Tongue (tissue), 2 donors: Measurements from ENCODE around the gene JARID2. TPM values are rescaled to one million over a fixed set of nuclear protein-coding genes. Genes with fewer than 3 reads are reported as not detected.
A peak's percentile ranks its signal among the peaks of the same experiment; 100 is the strongest.

ENCODE experiments used
- DNase-seq: peaks from one replicate; pipeline ENCODE4 v3.0.0-alpha.2; 2015
- total RNA-seq: library from RNA; depleted of rRNA; stranded (reverse); fragments of >200 nt; gene quantifications from one replicate; pipeline ENCODE4 v1.2.3, GENCODE V29; 2014

The JARID2 gene
- total RNA-seq, 1 donor from 2014 or later: 18.2 TPM

DNA sequence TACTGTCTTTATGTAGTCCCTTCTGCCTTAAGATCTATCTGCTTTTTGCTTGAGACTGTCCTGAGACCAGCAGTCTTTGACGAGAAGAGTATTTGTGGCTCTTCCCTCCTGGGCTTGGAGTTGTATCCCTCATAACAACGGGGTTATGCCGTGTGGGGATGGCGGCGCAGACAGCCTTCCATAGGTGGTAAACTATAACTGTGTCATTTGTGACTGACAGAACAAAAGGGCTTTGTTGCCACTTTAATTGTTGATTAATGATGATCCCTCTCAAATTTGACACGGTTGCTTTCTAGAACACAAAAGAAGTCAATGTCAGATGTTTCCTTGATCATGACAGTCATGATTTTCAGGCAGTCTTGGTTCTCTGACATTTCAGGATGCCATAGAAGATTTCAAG lies 196.6 kb downstream of the JARID2 start:
- no peak for DNase-seq

DNA sequence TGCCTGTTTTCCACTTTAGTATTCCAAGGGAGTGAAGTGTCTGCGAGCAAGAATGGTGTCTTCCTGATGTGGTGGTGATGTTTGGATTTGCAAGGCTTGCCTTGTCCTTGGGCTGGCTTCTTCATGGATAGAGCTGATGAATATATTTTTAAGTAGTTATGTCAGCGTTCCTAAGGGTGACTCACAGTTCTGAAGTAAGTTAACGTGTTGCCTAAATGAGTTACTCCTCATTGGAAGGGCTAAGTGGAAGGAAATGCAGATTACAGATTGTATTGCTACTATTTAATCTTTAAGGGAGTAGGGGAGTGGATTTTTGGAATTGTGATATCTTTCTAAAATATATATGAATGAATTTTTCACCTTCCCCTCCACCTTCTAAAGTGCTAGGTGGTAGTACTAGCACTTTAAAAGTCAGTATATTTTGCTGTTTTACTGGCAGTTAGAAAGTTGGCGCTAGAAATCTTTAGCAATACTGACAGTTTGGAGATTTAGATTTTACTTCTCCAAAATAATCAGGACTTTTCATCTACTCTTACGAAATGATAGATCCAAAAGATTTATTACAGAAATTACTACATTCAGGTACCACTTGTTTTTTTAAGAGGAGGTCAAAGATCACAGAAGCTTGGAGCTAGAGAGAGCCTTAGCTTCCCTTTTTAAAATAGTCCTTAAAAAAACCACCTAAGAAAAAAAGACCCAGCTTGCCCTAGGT lies 197.4 kb downstream of the JARID2 start:
- DNase-seq: no peak

DNA sequence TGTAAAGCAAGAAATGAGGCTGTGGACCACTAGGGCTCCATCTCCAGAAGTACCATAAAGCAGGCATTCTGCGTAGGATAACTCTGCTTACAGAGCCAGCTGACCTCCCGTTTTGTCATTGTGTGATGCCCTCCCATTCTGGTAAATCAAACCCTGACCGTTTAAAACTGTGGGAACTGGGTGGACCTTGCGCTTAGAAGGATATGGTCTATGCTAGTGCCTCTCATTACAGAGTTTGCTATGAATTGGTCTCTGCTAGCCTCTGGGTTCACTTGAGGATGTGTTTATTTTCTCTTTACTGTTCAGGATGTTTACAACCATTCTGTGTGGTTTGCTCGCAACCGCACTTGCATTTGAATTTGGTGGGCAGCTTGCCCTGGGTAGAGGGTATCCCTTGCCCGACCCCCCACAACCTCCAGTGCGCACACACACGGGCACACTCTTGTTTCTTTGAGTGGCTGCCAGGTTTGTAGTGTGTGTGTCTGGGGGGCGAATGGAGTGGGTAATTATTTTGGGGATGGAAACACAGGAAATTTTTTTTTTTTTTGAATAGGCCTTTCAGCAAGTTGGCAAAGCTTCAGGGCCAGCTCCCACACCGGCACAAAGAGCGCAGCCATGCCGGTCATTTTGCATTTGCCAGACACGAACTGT lies 198.3 kb downstream of the JARID2 start:
- DNase-seq: peak; percentile 72

DNA sequence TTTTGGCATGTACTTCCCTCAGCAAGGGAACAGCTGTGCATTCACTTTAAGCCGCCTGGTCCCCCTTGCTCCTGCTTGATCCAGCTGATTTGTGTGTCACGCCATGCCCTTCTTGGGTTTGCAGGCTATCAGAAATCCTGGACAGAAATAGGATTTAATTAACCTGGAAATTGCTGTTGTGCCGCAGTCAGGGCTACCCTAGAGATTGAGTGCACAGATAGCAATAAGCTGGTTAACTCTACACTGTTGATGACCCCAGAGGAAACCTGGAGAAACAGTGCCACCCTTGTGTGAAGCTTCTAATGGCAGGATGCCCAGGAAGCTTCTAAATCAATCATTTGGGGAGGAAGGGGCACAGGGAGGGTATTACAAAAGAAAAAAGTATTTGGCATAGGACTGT lies 199.0 kb downstream of the JARID2 start:
- DNase-seq: peak; percentile 80

DNA sequence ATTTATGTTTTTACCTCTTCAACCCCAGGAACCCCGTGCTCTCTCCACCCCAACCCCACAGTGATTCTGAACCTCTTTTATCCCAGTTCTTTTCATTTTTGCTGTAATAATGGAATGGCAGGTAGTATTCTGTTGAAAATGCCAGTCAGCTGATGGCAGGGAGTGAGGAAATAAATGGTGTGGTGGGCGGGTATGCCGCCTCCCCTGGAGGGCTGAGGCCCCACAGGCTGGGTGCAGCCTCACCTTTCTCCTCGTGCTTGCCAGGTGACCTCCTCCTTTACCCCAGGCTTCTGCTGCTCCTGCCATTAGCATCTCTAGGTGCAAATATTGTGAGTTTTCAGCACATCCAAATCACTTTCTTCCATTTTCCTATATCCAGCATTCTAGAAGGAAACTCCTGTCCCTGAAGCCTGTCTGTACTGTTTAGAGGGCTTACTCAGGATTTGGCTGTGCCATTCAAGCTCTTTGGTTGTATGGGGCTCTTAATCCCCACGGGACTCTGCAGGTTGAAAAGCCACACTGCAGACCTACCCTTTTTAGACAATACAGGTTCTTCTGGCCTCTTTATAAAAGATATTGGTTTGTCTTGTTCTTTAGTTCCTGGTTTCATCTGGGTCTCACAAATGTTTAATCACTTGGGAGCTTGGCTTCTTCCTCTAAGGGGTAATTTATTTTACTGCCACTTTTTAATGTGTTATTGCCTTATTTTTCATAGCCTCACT lies 201.8 kb downstream of the JARID2 start:
- DNase-seq: no peak

DNA sequence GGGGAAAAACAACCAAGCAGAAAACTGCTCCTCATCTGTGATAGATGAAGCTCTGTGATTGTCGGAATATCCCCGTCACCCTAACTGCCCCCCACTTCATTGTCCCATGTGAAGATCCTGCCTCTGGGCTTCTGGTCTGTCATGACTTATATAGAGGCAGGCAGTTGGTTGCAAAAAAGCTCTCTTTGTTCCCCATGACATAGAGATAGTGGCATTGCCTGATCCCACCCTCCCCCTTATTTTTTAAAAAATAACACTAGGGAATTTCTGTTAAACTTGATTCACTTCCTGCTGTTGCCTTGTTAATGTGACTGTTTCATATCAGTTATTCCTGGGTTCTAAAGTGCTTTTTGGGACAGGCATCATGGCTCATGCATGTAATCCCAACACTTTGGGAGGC lies 203.1 kb downstream of the JARID2 start:
- no peak for DNase-seq

DNA sequence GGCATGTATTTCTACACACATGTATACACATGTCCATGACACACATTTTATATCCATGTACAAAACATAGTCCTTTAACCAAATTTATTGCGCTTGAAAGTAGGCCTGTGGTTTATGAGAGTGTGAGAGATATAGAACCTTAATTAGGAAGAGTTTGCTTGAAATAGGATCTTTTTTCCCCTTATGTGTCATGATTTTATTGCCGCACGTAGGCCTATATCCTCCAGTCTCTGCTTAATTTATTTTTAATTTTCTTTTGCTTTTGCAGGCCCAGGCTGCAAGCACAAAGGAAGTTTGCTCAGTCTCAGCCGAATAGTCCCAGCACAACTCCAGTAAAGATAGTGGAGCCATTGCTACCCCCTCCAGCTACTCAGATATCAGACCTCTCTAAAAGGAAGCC lies 205.9 kb downstream of the JARID2 start:
- no peak for DNase-seq

DNA sequence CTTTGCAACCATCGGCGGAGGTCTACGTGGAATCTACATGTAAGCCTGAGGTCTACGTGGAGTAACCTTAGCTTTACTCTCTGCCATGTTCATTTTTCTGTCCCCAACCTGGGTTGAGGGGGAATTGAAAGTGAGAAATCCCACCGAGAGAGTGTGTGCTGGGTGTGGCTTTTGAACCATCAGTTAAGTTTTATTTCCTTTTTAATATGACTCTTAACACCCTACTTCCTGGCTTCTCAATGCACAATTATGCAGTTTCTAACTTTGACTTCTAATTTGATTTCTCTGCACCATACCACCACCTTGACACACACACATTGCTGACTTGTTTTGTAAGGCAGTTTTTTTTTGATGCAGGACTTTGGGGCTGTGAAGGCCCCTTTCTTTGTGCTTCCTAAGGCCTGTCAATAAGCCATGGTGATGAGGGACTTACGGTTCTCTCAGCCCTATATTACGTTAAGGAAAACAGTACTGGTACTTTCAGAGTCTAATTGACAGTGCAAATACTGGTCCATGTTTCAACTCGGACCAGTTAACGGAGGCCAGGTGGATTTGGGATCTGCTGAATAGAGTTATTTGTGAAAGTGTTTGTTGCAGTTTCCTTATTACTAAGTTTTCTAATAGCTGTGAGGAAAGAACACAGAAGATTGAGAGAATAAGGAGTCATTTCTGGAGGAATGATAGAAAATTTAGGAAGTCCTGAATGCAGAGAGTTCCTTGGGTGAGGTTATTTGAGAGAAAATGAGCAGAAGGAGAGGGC lies 206.5 kb downstream of the JARID2 start:
- DNase-seq: no peak

DNA sequence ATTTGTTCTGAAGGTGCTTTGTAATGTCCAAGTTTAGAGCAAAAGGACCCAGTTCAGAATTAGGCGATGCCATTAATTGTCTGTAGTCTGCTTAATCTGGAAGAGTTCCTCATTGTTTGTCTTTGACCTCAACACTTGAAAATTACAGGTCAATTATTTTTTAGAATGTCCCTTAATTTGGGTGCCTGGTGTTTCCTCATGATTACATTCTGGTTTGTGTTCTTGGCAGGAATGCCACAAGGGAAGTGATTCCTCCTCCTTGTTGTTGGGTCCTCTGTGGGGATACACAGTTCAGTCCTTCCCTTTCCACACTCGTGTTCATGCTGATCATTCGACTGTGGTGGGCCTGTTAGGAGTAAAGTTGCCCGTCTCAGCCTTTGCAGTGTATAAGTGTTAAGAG lies 207.3 kb downstream of the JARID2 start:
- no peak for DNase-seq

DNA sequence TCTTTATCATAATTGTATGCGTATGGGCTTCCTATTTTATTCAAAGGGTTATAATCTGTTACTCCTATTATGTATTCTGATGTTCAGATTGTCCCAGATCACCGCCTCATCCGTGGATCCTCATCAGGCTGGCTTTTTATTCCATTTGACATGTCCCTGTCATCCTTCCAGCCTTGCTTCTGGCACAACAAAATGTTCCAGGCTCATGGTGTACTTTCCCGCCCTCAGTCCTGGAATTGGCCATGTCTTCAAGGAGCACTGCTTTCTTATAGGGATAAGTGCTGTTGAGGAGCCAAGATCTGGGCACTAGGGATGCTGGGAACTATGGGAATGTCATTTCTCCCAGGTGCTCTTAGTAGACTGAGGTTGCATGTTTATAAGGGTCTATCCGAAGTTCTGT lies 207.8 kb downstream of the JARID2 start:
- DNase-seq: no peak

DNA sequence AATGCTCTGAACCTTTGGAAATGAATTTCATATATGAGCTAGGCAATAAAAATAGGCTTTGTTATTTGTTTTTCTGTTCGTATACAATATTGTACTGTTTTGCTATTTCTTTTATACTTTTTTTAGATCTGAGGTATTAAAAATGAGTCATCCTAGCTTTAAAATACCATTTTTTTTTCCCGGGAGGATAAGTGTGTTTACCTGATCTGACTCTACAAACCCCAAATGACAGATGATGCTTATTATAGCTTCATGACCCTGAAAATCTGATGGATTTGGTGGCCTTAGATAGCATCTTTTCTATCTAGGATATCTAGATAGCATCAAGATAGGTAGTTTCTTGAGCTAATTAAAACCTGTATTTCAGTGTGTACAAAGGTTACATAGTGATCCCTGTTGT lies 210.6 kb downstream of the JARID2 start:
- DNase-seq: no peak

DNA sequence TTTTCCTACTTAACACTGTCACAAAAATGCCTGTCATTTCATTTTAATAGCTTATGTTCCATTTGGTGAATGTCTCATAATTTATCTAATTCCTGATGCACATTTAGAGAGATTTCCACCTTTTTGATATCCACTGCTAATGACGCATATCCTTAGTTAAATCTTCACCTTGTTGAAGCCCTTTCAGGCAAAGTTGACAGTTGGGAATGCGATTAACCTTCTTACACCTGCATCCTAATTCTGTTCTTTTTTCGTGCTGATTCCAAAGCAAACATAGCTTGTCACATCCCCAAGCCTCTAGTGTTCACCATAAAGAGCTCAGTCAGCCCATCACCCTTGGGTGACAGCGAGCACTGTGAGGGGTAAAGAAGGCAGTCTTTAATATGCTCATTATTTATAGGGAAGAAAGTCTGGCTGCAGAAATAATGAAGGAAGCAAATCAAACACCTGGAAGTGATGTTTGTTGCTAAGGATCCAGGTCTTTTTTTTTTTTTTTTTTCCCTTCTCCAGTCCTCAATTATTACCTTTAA lies 211.3 kb downstream of the JARID2 start:
- no peak for DNase-seq

DNA sequence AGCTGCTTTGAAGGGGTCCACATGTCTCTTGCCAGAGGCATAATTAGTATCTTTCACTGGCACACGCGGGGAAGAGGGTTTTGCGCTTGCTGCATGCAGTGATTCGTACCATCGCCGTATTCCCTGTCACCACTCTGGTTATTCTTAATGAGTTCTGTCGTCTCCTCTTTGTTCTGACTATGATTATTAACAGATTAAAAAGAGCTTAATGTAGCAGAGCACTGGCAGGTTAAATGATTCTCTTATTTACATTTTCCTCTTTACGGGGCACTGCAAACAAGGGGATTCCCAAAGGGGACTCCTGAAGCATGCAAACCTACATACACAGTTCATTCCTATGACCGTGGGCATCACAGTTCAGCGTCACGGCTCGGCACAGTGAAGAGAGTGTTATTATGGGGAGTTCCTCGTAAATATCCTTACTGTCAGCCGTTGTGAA lies 212.2 kb downstream of the JARID2 start:
- no peak for DNase-seq

DNA sequence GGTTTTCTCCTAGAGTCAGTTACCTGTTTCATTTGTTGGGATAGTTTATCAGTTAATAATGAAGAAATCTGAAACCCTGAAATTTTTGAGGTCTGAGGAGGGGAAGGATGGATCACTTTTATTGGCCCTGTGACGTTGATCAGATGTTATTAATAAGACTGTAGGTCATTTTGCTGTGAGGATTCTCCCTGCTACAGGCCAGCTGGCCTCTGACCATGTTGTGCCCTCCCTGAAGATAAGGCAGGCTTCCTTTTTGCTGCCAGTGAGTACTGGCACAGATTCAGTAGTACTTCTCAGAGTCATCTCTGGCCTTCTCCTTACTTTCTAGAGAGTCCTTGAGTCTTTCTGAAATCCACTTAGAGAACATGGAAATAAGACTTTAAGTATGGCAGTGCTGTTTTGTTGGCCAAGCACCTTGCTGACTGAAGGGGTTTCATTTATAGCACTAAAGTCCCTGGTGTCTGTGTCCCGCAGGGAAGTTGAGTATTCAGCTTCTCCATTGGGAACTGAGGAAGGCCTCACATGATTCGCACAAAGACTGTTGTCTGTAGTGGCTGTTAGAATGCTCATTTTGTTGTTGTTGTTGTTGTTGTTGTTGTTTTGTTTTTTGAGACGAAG lies 214.3 kb downstream of the JARID2 start:
- DNase-seq: no peak

DNA sequence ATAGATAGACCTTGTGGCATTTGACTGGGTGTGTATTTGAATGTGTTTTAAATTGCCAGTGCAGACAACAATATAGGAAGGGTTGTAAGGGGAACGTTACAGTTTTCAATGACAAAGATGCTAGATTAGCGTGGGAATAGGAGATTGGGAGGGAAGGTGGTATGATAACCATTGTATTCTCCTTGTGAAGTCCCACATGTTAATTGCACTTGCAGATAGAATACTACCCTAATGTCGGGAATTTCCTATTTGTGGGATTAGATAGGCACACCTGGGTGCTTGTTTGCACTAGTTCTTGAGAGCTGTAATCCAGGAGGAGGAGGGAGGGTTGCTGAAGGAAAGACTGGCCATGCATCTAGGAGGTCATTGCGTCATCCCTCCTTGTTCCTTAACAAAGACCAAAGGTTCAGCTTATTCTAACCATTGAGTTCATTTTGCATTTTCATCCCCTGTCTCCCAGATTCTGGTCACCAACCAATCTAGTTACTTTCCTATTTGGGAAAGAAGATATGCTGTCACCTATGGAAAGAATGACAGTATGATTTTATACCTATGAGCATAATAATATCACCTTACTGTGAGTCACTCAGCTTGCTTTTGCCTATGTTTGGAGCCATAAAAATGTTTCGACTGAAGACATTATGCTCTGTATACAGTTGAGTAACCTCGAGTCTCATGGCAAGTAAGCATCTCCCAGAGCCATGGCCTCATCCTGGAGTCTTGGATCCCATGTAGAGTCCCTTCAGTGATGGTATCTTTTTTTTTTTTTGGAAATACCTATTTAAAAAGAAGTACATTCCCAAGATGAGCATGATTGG lies 215.5 kb downstream of the JARID2 start:
- DNase-seq: no peak

DNA sequence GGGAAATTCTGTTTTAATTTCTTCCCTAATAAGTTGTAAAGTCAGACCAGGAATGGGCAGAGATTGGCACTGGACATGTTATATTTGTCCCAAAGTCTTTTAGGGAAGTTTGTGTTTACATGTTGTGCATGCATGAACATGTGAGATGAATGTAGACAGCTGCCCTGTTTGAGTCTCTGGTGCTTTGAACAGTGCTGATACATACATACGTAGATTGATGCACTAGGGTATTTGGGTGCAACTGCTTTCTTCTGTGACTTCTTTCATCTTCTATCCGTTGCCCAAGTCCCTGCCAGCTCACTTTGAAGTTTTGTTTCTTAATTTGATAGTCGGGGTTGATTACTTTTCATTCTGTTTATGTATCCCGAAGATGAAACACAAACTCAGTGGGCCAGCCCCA lies 216.4 kb downstream of the JARID2 start:
- DNase-seq: no peak

DNA sequence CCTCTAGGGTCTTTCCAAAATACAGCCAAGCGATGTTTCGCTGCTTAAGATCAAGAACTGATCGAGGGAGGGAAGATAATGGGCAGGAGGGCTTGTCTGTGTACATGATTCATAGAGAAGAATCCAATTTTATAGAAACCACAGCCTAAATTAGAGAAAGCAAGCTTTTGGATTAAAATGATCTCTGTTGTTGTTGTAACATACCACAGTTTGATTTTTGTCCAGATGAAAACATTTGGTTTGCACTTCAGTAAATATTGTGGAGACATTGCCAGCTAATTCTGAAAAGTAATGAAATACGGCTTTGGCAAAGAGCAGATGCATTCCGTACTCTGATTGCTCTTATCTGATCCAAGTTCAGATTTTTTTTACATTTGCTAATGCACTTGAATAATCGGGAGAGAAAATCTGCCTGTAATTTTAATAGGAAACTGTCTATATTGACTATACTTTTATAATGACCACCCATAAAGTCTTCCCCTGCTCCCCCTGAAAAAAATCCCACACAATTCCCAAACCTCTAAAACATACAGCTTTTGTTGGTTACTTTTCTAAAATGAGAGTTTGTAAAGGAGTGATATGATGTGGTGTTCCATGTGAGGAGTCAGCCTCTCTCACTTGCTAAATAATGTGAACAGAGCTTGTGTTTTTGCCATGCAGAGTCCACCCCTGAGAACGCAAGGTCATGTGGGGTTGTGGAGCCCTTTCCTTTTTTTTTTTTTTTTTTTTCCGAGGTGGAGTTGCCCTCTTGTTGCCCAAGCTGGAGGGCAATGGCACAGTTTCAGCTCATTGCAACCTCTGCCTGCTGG lies 217.1 kb downstream of the JARID2 start:
- no peak for DNase-seq

DNA sequence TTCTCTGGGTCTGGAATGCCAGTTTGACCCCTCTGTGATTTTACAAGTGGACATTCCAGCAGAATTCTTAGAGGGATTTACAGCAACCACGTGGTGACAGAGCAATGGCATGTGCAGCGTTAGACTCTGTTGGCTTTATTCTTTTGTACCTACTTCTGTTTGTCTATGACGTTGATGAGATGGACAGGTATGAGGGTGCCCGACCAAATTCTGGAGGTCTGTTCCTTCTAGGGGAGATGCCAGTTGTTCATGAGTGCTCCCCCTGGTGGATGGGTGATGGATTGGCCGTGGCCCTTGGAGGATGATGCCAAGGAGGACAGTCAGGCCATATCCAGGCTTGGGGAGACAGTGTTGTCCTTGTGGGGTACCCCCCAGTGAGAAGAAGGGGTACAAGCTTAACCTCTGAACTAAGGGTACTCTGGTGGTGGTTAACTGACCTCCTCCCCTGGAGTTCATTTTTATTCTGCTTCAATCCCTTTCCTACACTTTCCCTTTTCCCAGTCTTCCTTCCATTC lies 218.4 kb downstream of the JARID2 start:
- no peak for DNase-seq

DNA sequence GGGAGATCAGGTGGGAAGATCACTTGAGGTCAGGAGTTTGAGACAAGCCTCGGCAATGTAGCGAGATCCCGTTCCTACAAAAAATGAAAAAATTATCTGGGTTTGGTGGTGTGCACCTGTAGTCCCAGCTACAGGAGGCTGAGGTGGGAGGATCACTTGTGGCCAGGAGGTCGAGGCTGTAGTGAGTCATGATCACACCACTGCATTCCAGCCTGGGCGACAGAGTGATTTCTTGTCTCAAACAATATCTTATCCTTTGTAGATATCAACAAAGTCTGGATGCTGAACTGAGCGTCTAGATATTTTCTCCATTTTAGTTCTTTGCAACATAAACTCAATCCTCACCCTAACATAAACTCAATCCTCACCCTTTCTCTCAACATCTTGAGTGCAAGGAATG lies 219.3 kb downstream of the JARID2 start:
- no peak for DNase-seq

DNA sequence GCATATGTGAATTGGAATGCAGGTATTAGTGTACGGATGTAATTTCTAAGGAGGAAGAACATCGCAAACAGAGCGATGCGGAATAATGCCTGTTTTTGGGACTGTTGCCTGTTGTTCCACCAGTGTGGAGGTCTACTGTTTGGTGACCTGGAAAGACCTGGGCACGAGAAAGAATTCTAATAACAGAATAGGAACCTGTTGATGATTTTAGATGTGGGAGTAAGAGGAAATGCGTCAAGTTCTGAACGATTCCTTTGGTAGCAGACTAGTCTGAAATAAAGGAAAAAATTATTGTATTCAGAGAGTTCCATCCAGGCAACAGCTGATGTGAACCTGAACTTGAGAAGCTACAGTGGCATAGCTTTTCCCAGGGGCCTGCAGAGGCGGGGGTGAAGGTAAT lies 224.9 kb downstream of the JARID2 start:
- no peak for DNase-seq
